Brain microvascular endothelial cell (primary cell): ENCODE measurements around the gene CCDC183.
A peak's percentile ranks its signal among the peaks of the same experiment; 100 is the strongest.
"Not testable (repeated sequence)": the region's sequence is repeated elsewhere in the genome, so short reads cannot be mapped to it uniquely, and the experiment has no call there.

Experiments used
- DNase-seq: peaks from one replicate; pipeline ENCODE4 v3.0.0-alpha.2; 2020
- H3K27ac ChIP-seq: fragments of 250-450 bp; sonication (Bioruptor Pico); 2 replicates; pipeline ENCODE4 v1.5.1; 2020; ENCODE audit warnings: mild to moderate bottlenecking, moderate library complexity
- H3K27me3 ChIP-seq: fragments of 250-450 bp; sonication (Bioruptor Pico); replicated peaks from 2 replicates; pipeline ENCODE4 v1.5.1; 2020; ENCODE audit warnings: mild to moderate bottlenecking
- H3K36me3 ChIP-seq: fragments of 250-450 bp; sonication (Bioruptor Pico); replicated peaks from 2 replicates; pipeline ENCODE4 v1.5.1; 2020; ENCODE audit warnings: mild to moderate bottlenecking
- H3K4me3 ChIP-seq: 2 replicates; pipeline ENCODE4 v1.5.1; 2011; ENCODE audit warnings: low read depth, mild to moderate bottlenecking, control low read depth, low read length, moderate library complexity
- in situ Hi-C: cut with HindIII; loops from 2 replicates; pipeline ENCODE4 v1.10.0; 2017; ENCODE audit warnings: low sequenced_read_pairs, low pct_ligation_motif_present
- TF ChIP-seq, protein P1 (sequence below): IDR thresholded peaks from 2 replicates; pipeline ENCODE4 v1.5.1; 2011; ENCODE audit warnings: low read depth, mild to moderate bottlenecking, moderate library complexity, low read length, control low read depth, inconsistent platforms; ENCODE audit errors: missing control alignments

CCDC183 gene

DNA sequence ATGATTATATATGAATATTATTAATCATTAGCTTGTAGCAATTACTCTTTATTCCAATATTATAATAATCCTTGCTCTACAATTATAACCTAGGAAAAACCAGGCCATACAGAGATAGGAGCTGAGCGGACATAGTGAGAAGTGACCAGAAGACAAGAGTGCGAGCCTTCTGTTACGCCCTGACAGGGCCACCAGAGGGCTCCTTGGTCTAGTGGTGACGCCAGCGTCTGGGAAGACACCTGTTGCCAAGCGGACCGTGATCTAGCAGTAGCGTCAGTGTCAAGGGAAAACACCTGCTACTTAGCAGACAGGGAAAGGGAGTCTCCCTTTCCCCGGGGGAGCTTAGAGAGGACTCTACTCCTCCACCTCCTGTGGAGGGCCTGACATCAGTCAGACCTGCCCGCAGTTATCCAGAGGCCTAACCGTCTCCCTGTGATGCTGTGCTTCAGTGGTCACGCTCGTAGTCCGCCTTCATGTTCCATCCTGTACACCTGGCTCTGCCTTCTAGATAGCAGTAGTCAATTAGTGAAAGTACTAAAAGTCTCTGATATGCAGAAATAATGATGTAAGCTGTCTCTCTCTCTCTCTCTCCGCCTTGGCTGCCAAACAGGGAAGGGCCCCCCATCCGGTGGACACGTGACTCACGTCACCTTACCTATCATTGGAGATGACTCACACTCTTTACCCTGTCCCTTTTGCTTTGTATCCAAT lies 29.6 kb upstream of the CCDC183 start:
- H3K36me3 ChIP-seq, H3K27me3 ChIP-seq, H3K27ac ChIP-seq, H3K4me3 ChIP-seq, in situ Hi-C loops: not testable (repeated sequence)
- peak; percentile 47 for DNase-seq
- TF ChIP-seq, protein P1, sequence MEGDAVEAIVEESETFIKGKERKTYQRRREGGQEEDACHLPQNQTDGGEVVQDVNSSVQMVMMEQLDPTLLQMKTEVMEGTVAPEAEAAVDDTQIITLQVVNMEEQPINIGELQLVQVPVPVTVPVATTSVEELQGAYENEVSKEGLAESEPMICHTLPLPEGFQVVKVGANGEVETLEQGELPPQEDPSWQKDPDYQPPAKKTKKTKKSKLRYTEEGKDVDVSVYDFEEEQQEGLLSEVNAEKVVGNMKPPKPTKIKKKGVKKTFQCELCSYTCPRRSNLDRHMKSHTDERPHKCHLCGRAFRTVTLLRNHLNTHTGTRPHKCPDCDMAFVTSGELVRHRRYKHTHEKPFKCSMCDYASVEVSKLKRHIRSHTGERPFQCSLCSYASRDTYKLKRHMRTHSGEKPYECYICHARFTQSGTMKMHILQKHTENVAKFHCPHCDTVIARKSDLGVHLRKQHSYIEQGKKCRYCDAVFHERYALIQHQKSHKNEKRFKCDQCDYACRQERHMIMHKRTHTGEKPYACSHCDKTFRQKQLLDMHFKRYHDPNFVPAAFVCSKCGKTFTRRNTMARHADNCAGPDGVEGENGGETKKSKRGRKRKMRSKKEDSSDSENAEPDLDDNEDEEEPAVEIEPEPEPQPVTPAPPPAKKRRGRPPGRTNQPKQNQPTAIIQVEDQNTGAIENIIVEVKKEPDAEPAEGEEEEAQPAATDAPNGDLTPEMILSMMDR: peak; percentile 15

DNA sequence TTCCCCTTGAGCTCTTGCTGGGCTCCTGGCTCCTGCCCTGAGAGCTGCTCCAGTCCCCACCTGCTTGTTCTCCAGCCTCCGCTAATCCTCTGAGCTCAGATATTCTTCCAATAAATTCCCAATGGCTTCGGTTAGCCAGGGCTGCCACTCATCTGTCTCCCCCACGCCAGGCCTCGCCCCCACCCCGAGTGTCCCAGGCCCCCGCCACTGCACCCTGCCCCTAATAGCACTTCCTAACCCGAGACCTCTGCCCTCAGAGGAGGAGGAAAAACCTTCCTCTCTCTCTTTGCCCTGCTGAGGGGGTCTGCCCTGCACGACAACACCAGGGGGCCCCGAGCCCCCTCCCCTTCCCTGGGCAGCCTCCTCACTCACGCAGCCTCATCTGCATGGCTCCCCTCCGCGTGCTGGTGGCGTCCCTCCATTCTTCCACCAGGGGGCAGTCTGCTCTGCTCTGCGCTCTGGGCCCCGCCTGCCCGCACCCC lies 26.4 kb upstream of the CCDC183 start:
- Histone ChIP-seq H3K27ac (no peak overlapping the region), H3K36me3 (no peaks in the 10 kb centered on the region), H3K4me3 (no peak overlapping the region), H3K27me3 (no peaks in the 10 kb centered on the region)
- in situ Hi-C loops: no loop called here
- no peak for DNase-seq
- TF ChIP-seq, protein P1: peak; percentile 71

DNA sequence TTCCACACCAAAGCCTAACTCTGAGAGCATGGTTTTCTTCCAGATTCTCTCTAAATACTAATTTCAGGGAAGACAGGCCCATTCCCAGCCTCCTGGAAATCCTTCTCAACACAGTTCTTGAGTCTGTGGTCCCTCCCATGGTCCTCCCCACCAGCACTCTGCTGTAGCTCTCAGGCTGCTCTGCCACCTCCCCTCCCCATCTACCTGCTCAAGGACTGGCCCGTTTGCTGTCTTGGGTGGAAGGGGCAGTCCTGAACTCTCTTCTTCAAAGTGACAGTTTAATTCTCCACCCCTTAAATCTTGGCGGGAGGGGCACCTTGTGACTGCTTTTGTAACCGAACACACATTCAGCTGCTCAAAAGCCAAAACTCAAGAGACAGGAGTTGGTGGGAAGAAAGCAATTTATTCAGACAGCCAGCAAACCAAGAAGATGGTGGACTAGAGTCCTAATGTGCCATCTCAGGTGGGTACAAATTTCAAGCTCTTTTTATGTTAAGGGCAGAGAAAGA lies 24.2 kb upstream of the CCDC183 start:
- Histone ChIP-seq H3K36me3 (no peaks in the 10 kb centered on the region), H3K27ac (no peak overlapping the region), H3K4me3 (no peak overlapping the region), H3K27me3 (no peaks in the 10 kb centered on the region)
- no peak for DNase-seq
- TF ChIP-seq, protein P1: no peak
- in situ Hi-C loops: no loop called here

DNA sequence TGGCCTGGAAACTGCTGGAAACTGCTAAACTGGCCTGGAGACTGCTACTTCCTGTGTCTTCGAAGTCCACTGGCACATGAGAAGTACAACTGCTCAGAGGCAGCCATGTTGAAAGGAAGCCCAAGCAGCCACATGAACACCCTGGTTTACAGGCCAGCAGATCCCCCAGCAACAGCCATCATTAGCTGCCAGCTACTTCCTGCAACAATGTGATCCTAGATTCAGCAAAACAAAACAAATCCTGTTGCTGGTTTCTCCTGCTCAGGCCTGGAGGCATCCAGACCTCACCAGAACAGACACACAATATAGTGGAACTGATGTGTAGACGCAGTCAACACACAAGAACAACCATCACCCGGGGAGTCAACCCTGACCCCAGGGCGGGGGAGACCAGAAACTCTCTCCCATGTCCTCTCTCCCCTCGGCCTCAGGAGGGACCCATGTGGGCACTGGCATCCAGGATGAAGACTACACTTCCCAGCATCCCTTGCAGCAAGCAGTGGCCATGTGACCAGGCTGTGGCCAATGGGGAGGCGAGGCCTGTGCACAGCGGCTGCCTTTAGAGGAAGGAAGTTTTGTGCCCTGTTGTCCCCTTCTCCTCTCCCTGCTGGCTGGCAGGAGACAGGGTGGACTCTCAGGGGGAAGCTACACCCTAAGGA lies 22.6 kb upstream of the CCDC183 start:
- in situ Hi-C loops: no loop called here
- no peak overlapping the region for H3K27ac ChIP-seq
- no peak for DNase-seq

DNA sequence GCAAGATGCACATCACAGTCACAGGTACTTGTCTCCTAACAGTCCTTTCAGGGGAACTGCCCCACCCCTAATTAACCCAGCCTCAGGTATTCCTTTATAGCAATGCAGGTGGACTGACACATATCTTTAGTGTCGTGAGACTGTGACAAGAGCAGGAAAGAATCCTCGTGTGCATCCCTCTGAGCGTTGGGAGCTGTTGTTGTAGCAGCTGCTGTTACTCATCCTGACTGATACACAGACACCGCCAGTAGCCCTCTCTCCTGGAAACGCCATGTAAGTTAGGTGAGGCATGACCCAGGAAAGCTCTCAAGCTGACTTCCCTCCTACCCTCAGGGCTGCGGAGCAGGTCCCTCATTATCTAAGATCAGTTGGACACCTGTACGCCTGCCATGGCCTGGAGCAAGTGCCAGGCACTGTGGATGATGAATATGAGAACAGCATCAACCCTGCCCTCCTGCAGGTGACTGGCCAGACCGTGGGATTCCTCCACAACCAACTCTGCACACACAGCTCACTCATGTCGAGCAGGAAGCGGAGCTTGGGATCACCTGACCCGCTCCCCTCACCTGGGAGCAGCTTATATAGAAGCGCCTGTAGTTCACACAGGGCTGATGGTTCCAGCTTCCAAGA lies 21.6 kb upstream of the CCDC183 start:
- in situ Hi-C loops: no loop called here
- Histone ChIP-seq H3K27ac (no peak overlapping the region), H3K27me3 (no peaks in the 10 kb centered on the region), H3K4me3 (no peak overlapping the region), H3K36me3 (no peaks in the 10 kb centered on the region)
- TF ChIP-seq, protein P1: no peak
- DNase-seq: no peak

More for the DNA sequence above, 22.6 kb upstream of the CCDC183 start:
- no peaks in the 10 kb centered on the region for H3K27me3 ChIP-seq
- TF ChIP-seq, protein P1: no peak
- no peaks in the 10 kb centered on the region for H3K36me3 ChIP-seq
- H3K4me3 ChIP-seq: no peak overlapping the region
